GM18507 (cell line): ENCODE results near the gene ASGR1.

ENCODE experiments used
- DNase-seq: peaks from one replicate; pipeline ENCODE4 v3.0.0; 2011; ENCODE audit warnings: low read depth; ENCODE audit not compliant: insufficient read length; ENCODE audit errors: extremely low spot score
- FAIRE-seq: peaks from 2 replicates; lab custom pipeline; 2011; peaks lifted over from hg19 to GRCh38; lab: Jason Lieb, UNC

ASGR1 gene

GRCh38 chr17:7179317-7180254, at the start of gene ASGR1:
TSS of gene ASGR1 (minus strand) at chr17:7179370. CDS start at chr17:7178563, 807 bp downstream.
- DNase-seq (no peak), FAIRE-seq (no peak)

- no peak for FAIRE-seq
- DNase-seq: no peak
Observed at GRCh38 chr17:7228920-7229319, 49.8 kb upstream of the ASGR1 start.

GRCh38 chr17:7226721-7227710, 47.8 kb upstream of the ASGR1 start:
- FAIRE-seq (no peak), DNase-seq (no peak)

- DNase-seq (no peak), FAIRE-seq (no peak)
Observed at GRCh38 chr17:7225711-7226331, 46.7 kb upstream of the ASGR1 start.

GRCh38 chr17:7224661-7225111, 45.5 kb upstream of the ASGR1 start:
- no peak for FAIRE-seq

GRCh38 chr17:7224110-7224509, 44.9 kb upstream of the ASGR1 start:
- DNase-seq (no peak), FAIRE-seq (no peak)

More at GRCh38 chr17:7224661-7225111, 45.5 kb upstream of the ASGR1 start:
- no peak for DNase-seq

GRCh38 chr17:7223375-7223774, 44.2 kb upstream of the ASGR1 start:
- FAIRE-seq (no peak), DNase-seq (no peak)

GRCh38 chr17:7222972-7223292, 43.8 kb upstream of the ASGR1 start:
- DNase-seq (no peak), FAIRE-seq (no peak)

- no peak for DNase-seq
- FAIRE-seq: no peak
Observed at GRCh38 chr17:7222093-7222971, 43.2 kb upstream of the ASGR1 start.

GRCh38 chr17:7221278-7222092, 42.3 kb upstream of the ASGR1 start:
- FAIRE-seq: no peak

GRCh38 chr17:7220593-7221277, 41.6 kb upstream of the ASGR1 start:
- FAIRE-seq: peak; percentile 51
- DNase-seq: no peak

More at GRCh38 chr17:7221278-7222092, 42.3 kb upstream of the ASGR1 start:
- DNase-seq: no peak

- FAIRE-seq (peak; percentile 76), DNase-seq (peak; percentile 71)
Observed at GRCh38 chr17:7219812-7220592, 40.8 kb upstream of the ASGR1 start, which contains the start of the genes ACADVL and DLG4. TSS of gene ACADVL (plus strand) at chr17:7219938. CDS start at chr17:7219985, 47 bp downstream. TSS of gene DLG4 (minus strand) at chr17:7219836.

GRCh38 chr17:7219229-7219811, 40.1 kb upstream of the ASGR1 start:
- FAIRE-seq (peak; percentile 5), DNase-seq (no peak)

- FAIRE-seq: no peak
- DNase-seq: no peak
Observed at GRCh38 chr17:7218758-7219157, 39.6 kb upstream of the ASGR1 start.

GRCh38 chr17:7218166-7218565, 39.0 kb upstream of the ASGR1 start:
- no peak for DNase-seq
- no peak for FAIRE-seq
